HepG2 (cell line): ENCODE results near the gene DEPDC1B. TPM values are rescaled to one million over a fixed set of nuclear protein-coding genes. Genes with fewer than 3 reads are reported as not detected.
A peak's percentile ranks its signal among the peaks of the same experiment; 100 is the strongest.

Experiments
- FOXA3 ChIP-seq: IDR thresholded peaks from 2 replicates; pipeline ENCODE4 v1.6.1; 2016; ENCODE audit warnings: missing genetic modification reagents, missing compliant biosample characterization
- FOXC1 ChIP-seq: sonication (generic); formaldehyde crosslinking; IDR thresholded peaks from 2 replicates; pipeline ENCODE4 v1.8.0; 2022; ENCODE audit warnings: mild to moderate bottlenecking, missing genetic modification reagents, borderline replicate concordance
- FOXO1 ChIP-seq: sonication (generic); formaldehyde crosslinking; IDR thresholded peaks from 2 replicates; pipeline ENCODE4 v1.4.0; 2020; ENCODE audit warnings: missing genetic modification reagents
- KDM1A ChIP-seq: IDR thresholded peaks from 2 replicates; pipeline ENCODE4 v1.6.1; 2016; ENCODE audit warnings: missing compliant biosample characterization
- KLF6 ChIP-seq: IDR thresholded peaks from 2 replicates; pipeline ENCODE4 v1.8.0; 2016; ENCODE audit warnings: missing biosample characterization, missing genetic modification reagents
- MEF2D ChIP-seq: sonication (generic); formaldehyde crosslinking; IDR thresholded peaks from 2 replicates; pipeline ENCODE4 v1.5.1; 2020; ENCODE audit warnings: mild to moderate bottlenecking, missing genetic modification reagents
- MIER2 ChIP-seq: IDR thresholded peaks from 2 replicates; pipeline ENCODE4 v1.6.1; 2016; ENCODE audit warnings: missing biosample characterization, missing genetic modification reagents
- MXI1 ChIP-seq: IDR thresholded peaks from 3 replicates; pipeline ENCODE4 v1.6.1; 2012; ENCODE audit warnings: low read depth, low read length, inconsistent platforms, borderline replicate concordance
- PHF20 ChIP-seq: sonication (generic); formaldehyde crosslinking; IDR thresholded peaks from 2 replicates; pipeline ENCODE4 v1.5.0; 2020; ENCODE audit warnings: mild to moderate bottlenecking, missing genetic modification reagents
- RARG ChIP-seq: sonication (generic); formaldehyde crosslinking; IDR thresholded peaks from 2 replicates; pipeline ENCODE4 v1.4.0; 2020; ENCODE audit warnings: low read depth, mild to moderate bottlenecking, missing genetic modification reagents
- SOX13 ChIP-seq, 3 experiments: fragments of 450-650 bp in 1 of 3; sonication (generic) in 1 of 3; formaldehyde crosslinking in 1 of 3; IDR thresholded peaks in 2 of 3; conservative IDR thresholded peaks in 1 of 3; 2 replicates each; pipeline versions ENCODE4 v1.5.0 to v1.6.1; 2016 to 2020; ENCODE audit warnings: antibody characterized with exemption in 1 of 3, mild to moderate bottlenecking in 1 of 3, missing compliant biosample characterization in 1 of 3, missing genetic modification reagents in 1 of 3, moderate library complexity in 1 of 3
- SP140L ChIP-seq: sonication (generic); formaldehyde crosslinking; IDR thresholded peaks from 2 replicates; pipeline ENCODE4 v1.4.0; 2020; ENCODE audit warnings: missing genetic modification reagents, borderline replicate concordance
- SSRP1 ChIP-seq: IDR thresholded peaks from 2 replicates; pipeline ENCODE4 v1.6.1; 2016; ENCODE audit warnings: control low read depth
- TARDBP ChIP-seq: sonication (generic); formaldehyde crosslinking; IDR thresholded peaks from 2 replicates; pipeline ENCODE4 v1.8.0; 2022; ENCODE audit warnings: mild to moderate bottlenecking, missing genetic modification reagents
- TBX2 ChIP-seq: sonication (generic); formaldehyde crosslinking; IDR thresholded peaks from 2 replicates; pipeline ENCODE4 v1.5.0; 2020; ENCODE audit warnings: missing genetic modification reagents, mild to moderate bottlenecking, borderline replicate concordance
- TFDP2 ChIP-seq: sonication (generic); formaldehyde crosslinking; IDR thresholded peaks from 2 replicates; pipeline ENCODE4 v1.4.0; 2020; ENCODE audit warnings: missing genetic modification reagents
- TOPORS ChIP-seq: sonication (generic); formaldehyde crosslinking; IDR thresholded peaks from 2 replicates; pipeline ENCODE4 v1.8.0; 2023; ENCODE audit warnings: mild to moderate bottlenecking, missing genetic modification reagents
- YEATS4 ChIP-seq: sonication (generic); formaldehyde crosslinking; IDR thresholded peaks from 2 replicates; pipeline ENCODE4 v1.4.0; 2020; ENCODE audit warnings: missing genetic modification reagents, borderline replicate concordance
- ZBTB7B ChIP-seq: sonication (generic); formaldehyde crosslinking; IDR thresholded peaks from 2 replicates; pipeline ENCODE4 v1.4.0; 2020; ENCODE audit warnings: missing genetic modification reagents
- ZMYM3 ChIP-seq: sonication (generic); formaldehyde crosslinking; IDR thresholded peaks from 2 replicates; pipeline ENCODE4 v1.5.1; 2020; ENCODE audit warnings: mild to moderate bottlenecking, missing genetic modification reagents
- ZNF180 ChIP-seq: sonication (generic); formaldehyde crosslinking; IDR thresholded peaks from 2 replicates; pipeline ENCODE4 v1.4.0; 2020; ENCODE audit warnings: low read depth, missing genetic modification reagents, borderline replicate concordance
- ZNF335 ChIP-seq: sonication (generic); formaldehyde crosslinking; IDR thresholded peaks from 2 replicates; pipeline ENCODE4 v1.4.0; 2020; ENCODE audit warnings: missing genetic modification reagents
- ZNF580 ChIP-seq: IDR thresholded peaks from 2 replicates; pipeline ENCODE4 v1.6.1; 2016; ENCODE audit warnings: low read depth, borderline replicate concordance
- ZNF788 ChIP-seq: sonication (generic); formaldehyde crosslinking; IDR thresholded peaks from 2 replicates; pipeline ENCODE4 v1.5.0; 2020; ENCODE audit warnings: mild to moderate bottlenecking, missing genetic modification reagents, borderline replicate concordance
- polyA plus RNA-seq, 8 experiments: library from polyadenylated mRNA; depleted of rRNA in 3 of 8; stranded (reverse) in 7 of 8; unstranded in 1 of 8; fragments of >200 nt; fragmentation: Illumina TruSeq in 4 of 8; extraction: Trizol in 4 of 8; gene quantifications; 2 replicates each; pipeline versions ENCODE4 v1.2.1 to v1.2.3, GENCODE V29; 2011 to 2016; ENCODE audit warnings: low read depth in 4 of 8, missing spikeins in 1 of 8, mixed read lengths in 1 of 8; ENCODE audit not compliant: insufficient read depth in 1 of 8
- total RNA-seq, 5 experiments: library from RNA; depleted of rRNA; stranded (reverse); fragments of >200 nt; fragmentation: Illumina TruSeq; extraction: Trizol; gene quantifications; 2 replicates each; pipeline ENCODE4 v1.2.3, GENCODE V29; 2016; ENCODE audit warnings: low read depth in 1 of 5
- TF ChIP-seq, protein P1 (sequence below): IDR thresholded peaks from 2 replicates; pipeline ENCODE4 v1.6.1; 2018; ENCODE audit warnings: missing genetic modification reagents, mild to moderate bottlenecking, missing compliant biosample characterization
- TF ChIP-seq, protein P2 (sequence below): IDR thresholded peaks from 2 replicates; pipeline ENCODE4 v1.6.1; 2016; ENCODE audit warnings: missing genetic modification reagents, missing compliant biosample characterization
- TF ChIP-seq, protein P3 (sequence below): sonication (generic); formaldehyde crosslinking; IDR thresholded peaks from 2 replicates; pipeline ENCODE4 v1.4.0; 2020; ENCODE audit warnings: missing genetic modification reagents

The DEPDC1B gene
- total and polyA plus RNA-seq, 2 of the 13 experiments (the other 11 are each of a cell fraction or from before 2014, with no cell fraction given) = 29.5 to 51.3 TPM

DNA sequence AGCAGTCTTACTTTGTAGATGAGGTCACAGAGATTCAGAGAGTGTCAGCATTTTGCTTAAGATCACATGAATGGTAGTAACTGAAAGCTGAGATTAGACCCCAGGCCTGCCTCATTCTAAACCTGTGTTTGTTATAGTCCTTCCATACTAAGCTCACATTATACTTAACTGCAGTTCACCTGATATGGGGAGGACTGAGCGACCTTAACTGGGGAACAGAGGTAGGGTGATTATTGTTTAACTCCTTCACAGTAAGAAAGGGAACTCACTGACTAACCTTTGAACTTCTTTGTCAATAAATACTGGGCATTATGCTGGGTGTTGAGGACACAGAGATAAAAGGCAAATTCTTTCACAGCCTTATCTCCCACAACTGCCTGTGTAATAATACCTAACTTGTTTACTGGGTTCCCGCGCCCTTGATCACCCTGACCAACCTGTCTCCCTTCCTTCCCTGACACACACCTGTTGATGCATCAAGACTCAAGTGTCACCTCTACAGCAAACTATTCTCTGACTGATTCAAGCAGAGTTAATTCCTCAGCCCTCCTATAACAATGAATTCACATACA, 27.2 kb downstream of the DEPDC1B start (continued):
- TF ChIP-seq KDM1A (CRISPR knock-in tag) (peak; percentile 47; the same call in 1 of the 2 replicates), ZNF788 (CRISPR knock-in tag) (peak; percentile 68; the same call in 1 of the 2 replicates), RARG (CRISPR knock-in tag) (no peak), ZNF335 (CRISPR knock-in tag) (0 out of 2 replicates have a peak, but pooled peaks have one; percentile 40), PHF20 (CRISPR knock-in tag) (no peak), SOX13 (IDR thresholded peaks at IDR 0.05) (peak; percentile 96), SOX13 (CRISPR knock-in tag; conservative IDR thresholded peaks at IDR 0.05 in 1 of 2, IDR thresholded peaks at IDR 0.05 in 1 of 2) (peak in 1 of 2 experiments; percentile 99; a peak in 2 of 4 replicates), FOXA3 (CRISPR knock-in tag) (peak; percentile 97), TARDBP (peak; percentile 95), TOPORS (CRISPR knock-in tag) (peak; percentile 77; the same call in 1 of the 2 replicates), YEATS4 (CRISPR knock-in tag) (peak; percentile 69; the same call in 1 of the 2 replicates), FOXO1 (CRISPR knock-in tag) (peak; percentile 99), TFDP2 (CRISPR knock-in tag) (peak; percentile 81), MEF2D (CRISPR knock-in tag) (peak; percentile 94), MXI1 (peak; percentile 27; the same call in 1 of the 3 replicates), SP140L (CRISPR knock-in tag) (0 out of 2 replicates have a peak, but pooled peaks have one; percentile 60), MIER2 (CRISPR knock-in tag) (no peak), ZBTB7B (CRISPR knock-in tag) (peak; percentile 85), KLF6 (CRISPR knock-in tag) (peak; percentile 74), ZMYM3 (peak; percentile 68), ZNF580 (0 out of 2 replicates have a peak, but pooled peaks have one; percentile 55), FOXC1 (CRISPR knock-in tag) (peak; percentile 57; the same call in 1 of the 2 replicates), SSRP1 (no peak), TBX2 (CRISPR knock-in tag) (peak; percentile 99), ZNF180 (CRISPR knock-in tag) (no peak)
- TF ChIP-seq, protein P1, sequence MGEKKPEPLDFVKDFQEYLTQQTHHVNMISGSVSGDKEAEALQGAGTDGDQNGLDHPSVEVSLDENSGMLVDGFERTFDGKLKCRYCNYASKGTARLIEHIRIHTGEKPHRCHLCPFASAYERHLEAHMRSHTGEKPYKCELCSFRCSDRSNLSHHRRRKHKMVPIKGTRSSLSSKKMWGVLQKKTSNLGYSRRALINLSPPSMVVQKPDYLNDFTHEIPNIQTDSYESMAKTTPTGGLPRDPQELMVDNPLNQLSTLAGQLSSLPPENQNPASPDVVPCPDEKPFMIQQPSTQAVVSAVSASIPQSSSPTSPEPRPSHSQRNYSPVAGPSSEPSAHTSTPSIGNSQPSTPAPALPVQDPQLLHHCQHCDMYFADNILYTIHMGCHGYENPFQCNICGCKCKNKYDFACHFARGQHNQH (CRISPR knock-in tag) = peak; percentile 99
- TF ChIP-seq, protein P2, sequence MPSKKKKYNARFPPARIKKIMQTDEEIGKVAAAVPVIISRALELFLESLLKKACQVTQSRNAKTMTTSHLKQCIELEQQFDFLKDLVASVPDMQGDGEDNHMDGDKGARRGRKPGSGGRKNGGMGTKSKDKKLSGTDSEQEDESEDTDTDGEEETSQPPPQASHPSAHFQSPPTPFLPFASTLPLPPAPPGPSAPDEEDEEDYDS (CRISPR knock-in tag) = peak; percentile 71
- TF ChIP-seq, protein P3, sequence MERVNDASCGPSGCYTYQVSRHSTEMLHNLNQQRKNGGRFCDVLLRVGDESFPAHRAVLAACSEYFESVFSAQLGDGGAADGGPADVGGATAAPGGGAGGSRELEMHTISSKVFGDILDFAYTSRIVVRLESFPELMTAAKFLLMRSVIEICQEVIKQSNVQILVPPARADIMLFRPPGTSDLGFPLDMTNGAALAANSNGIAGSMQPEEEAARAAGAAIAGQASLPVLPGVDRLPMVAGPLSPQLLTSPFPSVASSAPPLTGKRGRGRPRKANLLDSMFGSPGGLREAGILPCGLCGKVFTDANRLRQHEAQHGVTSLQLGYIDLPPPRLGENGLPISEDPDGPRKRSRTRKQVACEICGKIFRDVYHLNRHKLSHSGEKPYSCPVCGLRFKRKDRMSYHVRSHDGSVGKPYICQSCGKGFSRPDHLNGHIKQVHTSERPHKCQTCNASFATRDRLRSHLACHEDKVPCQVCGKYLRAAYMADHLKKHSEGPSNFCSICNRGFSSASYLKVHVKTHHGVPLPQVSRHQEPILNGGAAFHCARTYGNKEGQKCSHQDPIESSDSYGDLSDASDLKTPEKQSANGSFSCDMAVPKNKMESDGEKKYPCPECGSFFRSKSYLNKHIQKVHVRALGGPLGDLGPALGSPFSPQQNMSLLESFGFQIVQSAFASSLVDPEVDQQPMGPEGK (CRISPR knock-in tag) = peak; percentile 71
